ENCODE data around the gene UVRAG.

DNA sequence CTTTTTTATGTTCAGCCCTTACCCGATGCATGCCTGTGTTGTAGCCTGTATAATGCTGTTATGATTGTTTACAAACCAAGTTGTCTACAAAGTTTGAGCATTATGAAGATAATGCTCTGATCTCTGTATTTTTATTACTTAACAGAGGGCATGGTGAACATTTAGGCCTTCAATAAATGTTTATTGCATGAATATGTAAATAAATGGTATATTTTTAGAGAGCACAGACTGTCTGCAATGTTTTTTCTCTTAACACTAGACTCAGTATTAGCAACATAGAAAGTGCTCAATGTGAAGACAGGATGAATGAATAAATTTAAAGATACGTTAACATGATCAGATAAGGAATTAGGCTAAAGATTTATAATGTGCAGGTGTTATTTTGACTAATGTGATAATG is 130.9 kb downstream of the UVRAG start:
- TF ChIP-seq, protein P1, sequence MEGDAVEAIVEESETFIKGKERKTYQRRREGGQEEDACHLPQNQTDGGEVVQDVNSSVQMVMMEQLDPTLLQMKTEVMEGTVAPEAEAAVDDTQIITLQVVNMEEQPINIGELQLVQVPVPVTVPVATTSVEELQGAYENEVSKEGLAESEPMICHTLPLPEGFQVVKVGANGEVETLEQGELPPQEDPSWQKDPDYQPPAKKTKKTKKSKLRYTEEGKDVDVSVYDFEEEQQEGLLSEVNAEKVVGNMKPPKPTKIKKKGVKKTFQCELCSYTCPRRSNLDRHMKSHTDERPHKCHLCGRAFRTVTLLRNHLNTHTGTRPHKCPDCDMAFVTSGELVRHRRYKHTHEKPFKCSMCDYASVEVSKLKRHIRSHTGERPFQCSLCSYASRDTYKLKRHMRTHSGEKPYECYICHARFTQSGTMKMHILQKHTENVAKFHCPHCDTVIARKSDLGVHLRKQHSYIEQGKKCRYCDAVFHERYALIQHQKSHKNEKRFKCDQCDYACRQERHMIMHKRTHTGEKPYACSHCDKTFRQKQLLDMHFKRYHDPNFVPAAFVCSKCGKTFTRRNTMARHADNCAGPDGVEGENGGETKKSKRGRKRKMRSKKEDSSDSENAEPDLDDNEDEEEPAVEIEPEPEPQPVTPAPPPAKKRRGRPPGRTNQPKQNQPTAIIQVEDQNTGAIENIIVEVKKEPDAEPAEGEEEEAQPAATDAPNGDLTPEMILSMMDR (conservative IDR thresholded peaks at IDR 0.05; ENCODE audit: low read depth, low read length), result no peak
- TF ChIP-seq EZH2 (IDR thresholded peaks at IDR 0.05; ENCODE audit: low read length, unreplicated experiment), result no peak

All from PC-3 (cell line).